Measurements from ENCODE around the gene ERCC5.

The ERCC5 gene

GRCh38 chr13:102845630-102846260 lies at the start of gene ERCC5:
Gene ERCC5 (plus strand): TSS chr13:102846032. CDS start chr13:102846267, 235 bp downstream.
- peak; percentile 87 for DNase-seq (ENCODE audit: low spot score)

- DNase-seq (ENCODE audit: low spot score): peak; percentile 97
Observed at GRCh38 chr13:102798581-102799425, 47.0 kb upstream of the ERCC5 start, which contains the start of the genes BIVM and POGLUT2. Gene BIVM (plus strand): TSS chr13:102799119. CDS start chr13:102807268, 8,149 bp downstream. Gene POGLUT2 (minus strand): TSS chr13:102798976. CDS start chr13:102798670, 306 bp downstream.

GRCh38 chr13:102799426-102800144 lies 46.2 kb upstream of the ERCC5 start:
- DNase-seq (ENCODE audit: low spot score): peak; percentile 68

GRCh38 chr13:102800145-102801041 lies 45.4 kb upstream of the ERCC5 start:
- peak; percentile 90 for DNase-seq (ENCODE audit: low spot score)

GRCh38 chr13:102805680-102806079 lies 40.2 kb upstream of the ERCC5 start:
- DNase-seq (ENCODE audit: low spot score): no peak

GRCh38 chr13:102807699-102808098 lies 38.1 kb upstream of the ERCC5 start:
- DNase-seq (ENCODE audit: low spot score): no peak

GRCh38 chr13:102812611-102813287 lies 33.1 kb upstream of the ERCC5 start:
- no peak for DNase-seq (ENCODE audit: low spot score)

- no peak for DNase-seq (ENCODE audit: low spot score)
Observed at GRCh38 chr13:102814025-102814607, 31.7 kb upstream of the ERCC5 start.

GRCh38 chr13:102814793-102815192 lies 31.0 kb upstream of the ERCC5 start:
- DNase-seq (ENCODE audit: low spot score): no peak

GRCh38 chr13:102815788-102816187 lies 30.0 kb upstream of the ERCC5 start:
- no peak for DNase-seq (ENCODE audit: low spot score)

- DNase-seq (ENCODE audit: low spot score): no peak
Observed at GRCh38 chr13:102816708-102817107, 29.1 kb upstream of the ERCC5 start.

GRCh38 chr13:102817241-102817640 lies 28.6 kb upstream of the ERCC5 start:
- no peak for DNase-seq (ENCODE audit: low spot score)

GRCh38 chr13:102817907-102818306 lies 27.9 kb upstream of the ERCC5 start:
- no peak for DNase-seq (ENCODE audit: low spot score)

- DNase-seq (ENCODE audit: low spot score): no peak
Observed at GRCh38 chr13:102825400-102825799, 20.4 kb upstream of the ERCC5 start.

GRCh38 chr13:102825921-102826706 lies 19.7 kb upstream of the ERCC5 start:
- no peak for DNase-seq (ENCODE audit: low spot score)

- no peak for DNase-seq (ENCODE audit: low spot score)
Observed at GRCh38 chr13:102830646-102831045, 15.2 kb upstream of the ERCC5 start.

GRCh38 chr13:102836471-102836870 lies 9.4 kb upstream of the ERCC5 start:
- no peak for DNase-seq (ENCODE audit: low spot score)

- DNase-seq (ENCODE audit: low spot score): no peak
Observed at GRCh38 chr13:102838273-102838672, 7.6 kb upstream of the ERCC5 start.

- DNase-seq (ENCODE audit: low spot score): no peak
Observed at GRCh38 chr13:102838982-102839381, 6.8 kb upstream of the ERCC5 start.

GRCh38 chr13:102839462-102839861 lies 6.4 kb upstream of the ERCC5 start:
- DNase-seq (ENCODE audit: low spot score): no peak
